HG03439 (cell line): Measurements from ENCODE around the gene CLIC6.

Source experiments
- ATAC-seq: cut with Tn5 transposase; IDR thresholded peaks from one replicate; pipeline ENCODE4 v1.9.1; 2021; ENCODE audit warnings: mild to moderate bottlenecking, moderate library complexity; ENCODE audit not compliant: unreplicated experiment

CLIC6 gene

DNA sequence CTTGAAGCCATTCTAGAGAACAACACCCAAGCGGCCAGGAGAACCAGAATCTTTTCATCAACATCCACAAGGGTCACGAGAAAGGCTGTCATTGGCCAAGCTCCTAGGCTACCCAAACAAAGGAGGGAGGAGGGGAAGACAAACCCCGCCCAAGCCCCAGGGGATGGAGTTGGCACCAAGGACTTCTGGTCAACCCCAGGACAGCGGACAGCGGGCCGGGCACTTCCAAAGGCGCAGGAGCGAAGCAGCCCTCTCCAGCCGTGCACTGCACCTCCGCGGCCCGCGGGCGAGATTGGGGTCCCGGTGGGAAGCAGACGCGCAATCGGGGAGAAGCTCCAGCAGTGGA is at the start of gene CLIC6:
TSS of gene CLIC6 (plus strand) at position 192 of the 346 bp plus-strand sequence. CDS start 395 bp downstream, outside the sequence.
- no peak for ATAC-seq

DNA sequence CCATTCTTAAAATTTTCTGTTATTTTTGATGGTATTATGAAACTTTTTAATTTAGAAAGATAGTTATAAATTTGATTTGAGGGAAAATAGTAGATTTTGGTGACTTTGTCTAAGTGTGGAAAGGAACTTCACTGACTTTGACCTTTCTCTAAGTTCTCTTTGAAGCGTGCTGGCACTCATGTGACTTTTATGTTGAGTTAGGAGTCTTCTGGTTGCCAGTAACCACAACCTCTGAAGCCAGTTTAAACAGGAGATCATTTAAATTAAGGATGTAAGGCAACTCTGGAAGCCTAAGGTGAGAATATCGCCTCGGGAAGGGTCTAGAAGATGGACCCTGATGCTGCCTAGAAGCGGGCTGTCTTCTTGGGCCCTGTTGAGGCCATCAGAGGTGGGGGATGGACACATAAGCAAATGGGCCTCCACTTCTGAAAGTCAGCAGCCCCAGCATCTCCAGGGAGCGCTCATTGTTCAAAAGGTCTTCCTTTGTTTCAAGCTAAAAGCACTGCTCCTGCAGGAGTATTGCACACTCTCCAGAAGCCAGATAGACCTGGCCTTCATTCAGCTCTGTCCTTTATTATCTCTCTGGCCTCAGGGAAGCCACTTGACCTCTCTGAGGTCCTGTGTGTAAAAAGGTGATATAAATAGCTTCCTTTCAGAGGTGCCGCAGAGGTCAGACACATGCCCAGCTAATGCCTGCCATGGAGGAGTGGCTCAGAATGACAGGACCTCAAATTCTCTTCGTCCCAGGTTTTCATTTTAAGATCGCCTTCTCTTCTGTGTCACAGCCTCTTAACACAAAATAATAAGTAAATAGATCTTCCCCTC is 48.7 kb upstream of the CLIC6 start:
- ATAC-seq, result no peak

DNA sequence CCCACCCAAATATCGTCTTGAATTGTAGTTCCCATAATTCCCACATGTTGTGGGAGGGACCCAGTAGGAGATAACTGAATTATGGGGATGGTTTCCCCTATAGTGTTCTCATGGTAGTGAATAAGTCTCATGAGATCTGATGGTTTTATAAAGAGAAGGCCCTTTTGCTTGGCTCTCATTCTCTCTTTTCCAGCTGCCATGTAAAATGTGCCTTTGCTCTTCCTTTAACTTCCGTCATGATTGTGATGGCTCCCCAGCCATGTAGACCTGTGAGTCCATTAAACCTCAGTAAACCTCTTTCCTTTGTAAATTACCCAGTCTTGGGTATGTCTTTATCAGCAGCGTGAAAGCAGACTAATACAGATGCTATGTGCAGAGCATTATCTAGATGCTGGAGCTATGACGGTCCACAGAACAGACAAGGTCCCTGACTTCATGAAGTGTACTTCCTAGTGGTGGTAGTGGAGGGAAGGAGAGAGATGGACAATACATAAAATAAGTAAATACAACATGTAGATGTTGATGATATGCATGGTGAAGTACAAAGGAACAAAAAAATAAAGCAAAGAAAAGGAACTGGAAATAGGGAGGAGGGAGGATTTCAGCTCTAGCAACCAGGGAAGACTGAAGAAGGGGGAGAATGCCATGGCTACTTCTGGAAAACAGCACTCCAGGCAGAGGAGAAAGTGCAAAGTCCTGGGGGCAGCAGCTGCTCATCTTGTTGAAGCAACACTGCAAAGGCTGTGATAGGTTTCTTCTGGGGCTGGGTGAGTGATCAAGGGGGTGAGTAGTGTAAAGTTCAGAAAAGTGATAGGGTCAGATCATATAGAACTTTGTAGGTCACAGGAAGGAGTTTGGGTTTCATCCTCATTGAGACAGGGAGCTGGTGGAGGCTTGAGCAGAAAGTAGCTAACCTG is 47.1 kb upstream of the CLIC6 start:
- no peak for ATAC-seq

DNA sequence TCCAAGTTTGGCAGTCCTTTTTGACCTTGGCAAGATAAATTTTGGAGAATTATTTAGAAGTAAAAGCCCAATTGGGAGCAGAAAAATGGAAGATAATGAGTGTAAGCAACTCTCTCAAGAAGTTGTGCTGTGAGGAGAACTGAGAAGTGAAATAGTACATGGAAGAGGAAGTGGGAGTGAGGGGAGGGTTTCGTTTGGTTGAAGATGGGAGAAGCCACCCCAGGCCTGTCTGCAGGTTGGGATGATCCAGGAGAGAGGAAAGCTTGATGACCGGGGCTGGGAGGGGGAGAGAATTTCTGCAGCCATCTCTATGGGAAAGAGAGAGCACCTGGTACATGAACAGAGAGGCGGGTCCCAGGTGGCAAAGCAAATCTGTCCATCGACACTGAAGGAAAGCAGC is 45.3 kb upstream of the CLIC6 start:
- no peak for ATAC-seq

DNA sequence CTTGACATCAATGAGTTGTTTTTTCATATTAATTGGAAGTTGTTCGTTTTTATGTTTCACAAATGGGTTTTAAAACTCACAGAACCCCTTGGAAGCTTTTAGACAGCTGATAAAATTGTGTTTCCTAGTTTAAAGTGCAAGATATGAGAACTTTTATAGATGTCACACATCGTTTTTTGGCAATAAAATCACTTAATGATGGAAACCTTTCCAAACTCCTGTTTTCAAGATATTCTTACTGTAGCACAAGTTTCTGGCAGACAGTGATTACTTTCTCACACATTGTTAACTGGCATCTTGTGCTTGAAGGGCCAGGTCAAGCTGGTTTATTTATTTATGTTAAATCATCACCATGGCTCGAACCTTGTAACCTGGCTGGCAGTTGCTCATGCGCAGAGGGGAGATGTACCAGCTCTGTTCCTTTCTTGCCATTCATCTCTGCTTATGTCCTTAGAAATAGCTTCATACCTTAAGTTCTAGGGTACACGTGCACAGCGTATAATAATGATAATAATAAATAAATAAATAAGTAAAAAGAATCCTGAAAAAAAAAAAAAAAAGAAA is 43.7 kb upstream of the CLIC6 start:
- ATAC-seq, result no peak

DNA sequence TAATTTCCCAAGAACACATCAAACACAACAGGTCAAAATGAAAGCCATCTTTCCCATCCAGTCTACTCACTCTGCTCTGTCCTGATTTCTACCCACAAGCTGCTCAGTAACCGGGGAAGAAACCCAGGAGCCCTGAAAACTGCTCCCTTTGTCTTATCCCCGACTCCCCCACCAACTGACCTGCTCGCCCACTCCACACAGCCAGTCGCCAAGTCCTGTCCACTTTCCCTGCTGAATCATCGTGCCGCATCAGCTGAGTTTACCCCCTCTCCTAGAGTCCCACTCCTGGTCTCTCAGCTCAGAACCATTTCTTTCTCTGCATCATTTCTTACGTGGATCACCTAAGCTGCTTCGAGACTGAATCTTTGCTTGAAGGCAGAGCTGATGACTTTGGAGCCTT is 42.7 kb upstream of the CLIC6 start:
- no peak for ATAC-seq

DNA sequence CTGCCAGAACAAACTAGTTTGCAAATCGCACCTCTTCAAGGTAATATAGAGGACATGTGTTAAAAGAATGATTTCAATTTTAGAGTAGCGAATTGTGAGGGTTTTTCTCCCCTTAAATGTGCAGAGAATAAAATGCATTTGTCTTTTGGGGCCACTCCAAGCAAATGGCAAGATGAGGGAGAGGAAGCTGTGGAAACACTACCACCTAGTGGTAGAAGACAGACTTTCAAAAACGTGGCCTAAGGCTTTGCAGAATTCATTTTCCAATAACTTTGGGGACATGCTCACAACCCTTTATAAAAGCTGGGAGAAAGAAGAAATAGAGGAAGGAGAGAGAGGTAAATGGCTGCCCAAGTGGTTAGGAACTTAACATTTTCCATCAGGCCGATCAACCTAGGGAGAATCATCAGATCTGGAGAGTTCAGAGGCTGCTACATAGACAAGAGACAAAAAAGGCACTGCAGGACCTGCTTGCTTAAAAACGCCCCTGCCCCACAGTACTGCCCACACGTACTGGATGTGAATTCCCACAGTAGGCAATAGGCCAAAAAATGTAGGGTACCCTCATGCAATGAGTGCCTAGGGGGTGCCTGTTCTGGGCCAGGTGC is 38.2 kb upstream of the CLIC6 start:
- no peak for ATAC-seq

DNA sequence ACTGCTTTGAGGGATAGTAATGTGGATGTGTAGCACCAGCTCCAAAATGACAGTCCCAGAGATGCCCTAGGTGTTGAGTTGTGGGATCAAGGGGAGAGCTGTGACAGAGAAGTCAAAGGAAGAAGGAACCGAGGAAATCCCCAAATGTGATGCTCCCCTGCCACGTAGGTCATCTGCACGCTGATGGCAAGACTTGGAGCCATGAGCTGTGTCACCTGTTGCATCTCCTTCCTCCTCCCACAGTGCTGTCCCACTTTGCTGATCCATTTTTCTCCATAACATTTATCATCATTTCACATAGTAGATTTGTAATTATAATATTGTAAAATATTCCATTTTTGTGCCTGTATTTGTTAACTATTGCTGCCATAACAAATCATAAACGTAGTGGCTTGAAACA is 36.3 kb upstream of the CLIC6 start:
- ATAC-seq, result no peak

DNA sequence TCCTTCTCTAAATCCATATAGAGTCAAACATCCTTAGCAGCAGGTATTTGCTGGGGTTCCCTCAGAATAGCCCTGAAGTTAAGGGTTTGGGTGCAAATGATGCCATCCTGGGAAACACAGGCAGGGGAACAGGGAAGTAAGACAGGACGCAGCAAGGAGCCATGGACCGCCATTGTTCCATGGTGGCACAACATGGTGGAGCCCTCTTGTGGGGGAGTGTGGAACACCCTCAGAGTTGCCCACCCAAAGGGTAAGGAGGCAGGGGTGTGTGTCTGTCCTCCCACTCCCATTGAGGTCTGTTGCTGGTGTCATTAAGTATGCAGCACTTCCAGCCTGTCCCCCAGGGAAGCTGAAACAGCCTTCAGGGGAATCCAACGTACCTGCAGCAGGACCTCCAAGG is 33.5 kb upstream of the CLIC6 start:
- no peak for ATAC-seq

DNA sequence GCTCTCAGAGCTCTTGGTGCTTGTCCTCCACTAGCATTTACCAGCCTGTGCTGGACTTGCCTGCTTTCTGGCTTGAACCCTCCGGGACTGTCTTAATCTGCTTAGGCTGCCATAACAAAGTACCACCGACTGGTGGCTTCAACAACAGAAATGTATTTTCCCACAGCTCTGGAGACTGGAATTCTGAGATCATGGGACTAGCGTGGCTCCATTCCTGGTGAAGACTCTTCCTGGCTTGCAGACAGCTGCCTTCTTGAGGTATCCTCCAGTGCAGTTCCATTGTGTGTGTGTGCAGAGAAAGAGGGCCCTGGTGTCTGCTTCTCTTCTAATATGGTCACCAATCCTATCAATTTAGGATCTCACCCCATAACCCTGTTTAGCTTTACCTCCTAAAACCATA is 31.8 kb upstream of the CLIC6 start:
- no peak for ATAC-seq

DNA sequence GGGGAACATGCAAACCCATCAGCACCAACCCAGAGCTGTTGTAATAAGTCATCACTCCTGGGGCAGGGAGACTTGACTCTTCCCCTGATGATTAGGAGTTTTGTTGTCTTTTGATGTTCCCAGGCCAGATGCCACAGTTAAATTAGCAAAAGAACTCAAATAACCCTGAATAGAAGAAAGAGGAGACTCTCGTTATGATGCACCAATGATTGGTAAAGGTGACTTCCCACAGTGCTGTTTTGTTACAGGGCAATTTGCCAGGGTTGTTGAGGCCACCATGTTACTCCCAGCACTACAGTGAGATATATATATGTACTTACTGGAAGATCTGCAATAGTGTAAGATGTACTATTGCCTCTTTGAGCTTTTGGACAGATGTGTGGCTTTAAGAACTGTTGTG is 29.5 kb upstream of the CLIC6 start:
- ATAC-seq, result no peak

DNA sequence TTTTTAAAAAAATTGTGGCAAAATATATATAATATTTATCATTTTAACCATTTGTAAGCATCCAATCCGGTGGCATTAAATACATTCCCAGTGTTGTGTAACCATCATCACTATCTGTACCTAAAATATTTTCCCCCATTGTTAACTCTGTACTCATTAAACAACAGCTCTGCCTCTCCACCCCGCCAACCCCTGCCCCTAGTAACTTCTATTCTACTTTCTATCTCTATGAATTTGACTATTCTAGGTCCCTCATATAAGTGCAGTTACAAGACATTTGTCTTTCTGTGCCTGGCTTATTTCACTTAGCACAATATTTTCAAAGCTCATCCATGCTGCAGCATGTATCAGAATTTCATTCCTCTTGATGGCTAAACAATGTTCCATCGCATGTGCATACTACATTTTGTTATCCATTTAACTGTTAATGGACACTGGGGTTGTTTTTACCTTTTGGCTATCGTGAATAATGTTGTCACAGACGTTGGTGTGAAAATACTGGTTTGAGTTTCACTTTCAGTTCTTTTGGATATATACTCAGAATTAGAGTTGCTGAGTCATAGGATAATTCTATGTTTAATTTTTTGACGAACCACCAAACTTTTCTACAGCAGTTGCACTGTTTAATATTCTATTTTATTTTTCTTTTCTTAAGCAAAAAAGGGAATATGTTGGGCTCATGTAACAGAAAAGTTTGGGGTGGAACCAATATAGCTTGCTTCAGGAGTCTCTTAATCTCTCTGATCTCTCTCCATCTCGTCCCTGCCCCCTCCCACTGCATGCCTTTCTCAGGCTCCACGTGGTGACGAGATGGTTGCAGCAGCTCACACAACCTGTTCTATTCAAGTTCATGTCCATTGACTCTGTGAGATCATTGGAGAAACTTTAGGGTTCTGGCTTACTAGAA is 28.7 kb upstream of the CLIC6 start:
- ATAC-seq, result peak; percentile 56

DNA sequence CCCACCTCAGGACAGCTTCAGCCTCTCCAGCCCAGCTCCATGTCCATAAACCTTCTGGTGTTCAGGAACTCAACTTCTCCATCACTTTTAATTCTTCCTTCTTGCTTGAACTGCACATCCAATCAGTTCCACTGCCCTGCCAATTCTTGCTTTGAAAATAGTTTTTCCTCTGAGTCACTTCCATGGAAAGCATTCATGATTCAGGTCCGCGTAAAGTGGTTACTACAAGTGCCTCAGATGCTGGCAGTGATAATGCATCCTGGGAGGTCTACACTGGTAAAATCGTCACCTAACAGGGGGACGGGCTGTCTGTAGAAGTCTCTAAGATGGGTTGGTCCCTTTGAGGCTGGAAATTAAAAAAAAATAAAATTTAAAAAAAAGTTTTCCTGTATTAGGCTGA is 27.9 kb upstream of the CLIC6 start:
- no peak for ATAC-seq

DNA sequence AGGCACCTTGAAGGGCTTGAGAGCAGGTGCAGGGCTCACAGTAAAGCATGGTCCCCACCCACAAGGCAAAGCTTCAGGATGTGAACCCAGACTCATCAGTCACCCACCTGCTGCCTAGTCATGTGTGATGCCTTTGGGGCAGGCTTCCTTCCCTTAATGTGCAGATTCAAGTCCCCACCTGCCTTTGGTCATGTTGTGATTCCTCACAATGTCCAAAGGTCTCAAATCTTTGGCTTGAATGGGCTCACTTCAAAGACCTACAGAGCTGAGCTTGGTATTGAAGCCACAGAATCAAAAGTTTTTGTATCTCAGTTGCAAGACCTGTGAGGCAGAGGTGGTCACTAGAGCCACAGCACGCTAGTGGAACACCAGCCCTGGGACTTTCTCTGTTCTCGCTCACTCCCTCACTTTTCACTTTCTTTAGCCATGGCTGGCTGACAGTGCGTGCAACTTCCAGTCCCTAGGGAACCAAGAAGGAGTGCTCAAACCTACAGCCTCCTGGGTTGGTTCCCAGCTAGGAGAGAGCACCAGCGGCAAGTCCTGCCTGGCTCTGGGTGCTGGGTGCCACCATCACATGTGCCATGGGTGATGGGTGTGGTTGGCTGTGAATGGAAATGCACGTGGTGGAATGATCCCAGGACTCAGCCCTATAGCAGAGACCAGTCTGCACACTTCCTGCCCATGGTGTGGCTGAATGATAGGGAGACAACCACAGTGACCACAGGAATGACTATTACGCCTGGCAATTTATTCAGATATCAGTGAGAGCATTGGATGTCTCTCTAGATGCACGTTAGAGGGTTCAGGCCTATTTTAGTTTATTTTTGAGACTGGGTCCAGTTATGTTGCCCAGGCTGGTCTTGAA is 26.4 kb upstream of the CLIC6 start:
- ATAC-seq, result peak; percentile 33

DNA sequence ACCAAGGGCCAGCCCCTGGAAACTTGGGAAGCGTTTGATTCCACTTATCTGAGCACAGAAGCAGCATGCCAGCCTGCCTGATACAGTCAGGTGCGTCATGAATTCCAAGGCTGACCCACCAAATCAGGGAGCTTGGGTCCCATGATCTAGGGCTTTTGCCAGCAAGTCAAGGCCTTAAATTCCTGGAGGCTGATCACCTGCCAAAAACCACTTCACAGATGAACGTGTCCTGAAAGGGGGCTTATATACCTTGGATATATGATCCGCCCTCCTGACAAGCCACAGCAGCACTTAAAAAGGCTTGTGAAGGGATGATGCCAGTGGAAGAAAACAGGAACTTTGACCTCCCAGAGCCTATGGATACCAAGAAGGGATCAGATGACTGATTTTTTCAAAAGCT is 24.0 kb upstream of the CLIC6 start:
- no peak for ATAC-seq

DNA sequence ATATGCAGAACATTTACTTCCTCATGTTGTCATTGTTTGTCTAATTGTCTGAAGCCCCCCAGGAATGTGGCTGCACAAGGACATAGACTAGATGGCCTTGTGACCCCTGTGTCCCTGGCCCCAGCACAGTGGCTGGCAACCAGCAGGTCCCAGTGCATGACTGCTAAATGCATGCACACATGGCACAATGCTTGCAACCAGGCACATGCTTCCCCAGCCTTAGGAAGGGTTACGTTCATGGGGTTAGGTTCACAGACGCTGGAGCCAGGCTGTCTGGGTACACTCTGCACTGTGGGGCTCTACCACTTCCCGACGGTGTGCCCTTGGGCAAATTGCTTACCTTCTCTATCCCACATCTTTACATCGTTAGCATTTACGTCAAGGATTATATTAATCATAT is 21.2 kb upstream of the CLIC6 start:
- ATAC-seq, result no peak

DNA sequence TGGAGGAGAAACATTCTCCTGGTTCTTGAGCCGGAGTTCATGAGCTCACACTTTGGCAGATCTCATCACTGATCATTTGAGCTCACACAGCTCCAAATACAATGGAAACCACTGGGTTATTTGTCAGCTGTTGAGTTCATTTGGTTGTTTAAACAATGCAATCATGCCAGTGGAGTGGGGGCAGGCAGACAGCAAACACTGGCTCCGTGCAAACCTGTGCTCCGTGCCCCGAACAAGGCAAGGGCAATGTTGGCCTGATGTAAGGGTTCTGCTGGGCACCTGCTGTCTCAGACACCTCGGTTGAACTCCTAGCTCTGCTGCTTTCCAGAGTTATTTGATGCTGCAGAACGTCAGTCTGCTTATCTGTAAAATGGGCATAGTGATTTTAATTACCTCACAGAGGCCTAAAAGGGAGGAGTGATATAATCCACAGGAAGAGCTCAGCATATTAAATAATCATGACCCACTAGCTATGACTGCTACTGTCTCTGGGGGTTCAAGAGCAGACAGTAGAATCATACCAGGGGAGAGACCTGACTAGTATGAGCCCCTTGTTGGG is 20.0 kb upstream of the CLIC6 start:
- no peak for ATAC-seq

DNA sequence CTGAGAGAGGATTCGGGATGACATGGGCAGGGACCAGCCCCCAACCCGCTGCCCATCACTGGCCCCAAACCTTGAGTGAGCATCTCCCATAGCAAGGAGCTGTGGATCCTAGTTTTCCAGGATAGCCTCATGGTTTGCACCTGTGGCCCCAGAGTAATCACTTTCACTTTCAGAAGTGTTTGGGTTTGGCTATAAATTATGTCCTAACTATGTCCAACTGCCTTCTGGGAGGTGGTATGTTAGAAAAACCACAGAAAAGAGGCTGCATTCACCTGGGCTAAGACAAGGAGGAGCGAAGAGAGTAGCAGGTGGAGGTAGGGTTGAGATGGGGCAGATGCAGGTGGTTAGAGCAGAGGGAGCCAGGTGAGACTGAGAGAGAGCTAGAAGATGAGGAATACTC is 19.4 kb upstream of the CLIC6 start:
- no peak for ATAC-seq

DNA sequence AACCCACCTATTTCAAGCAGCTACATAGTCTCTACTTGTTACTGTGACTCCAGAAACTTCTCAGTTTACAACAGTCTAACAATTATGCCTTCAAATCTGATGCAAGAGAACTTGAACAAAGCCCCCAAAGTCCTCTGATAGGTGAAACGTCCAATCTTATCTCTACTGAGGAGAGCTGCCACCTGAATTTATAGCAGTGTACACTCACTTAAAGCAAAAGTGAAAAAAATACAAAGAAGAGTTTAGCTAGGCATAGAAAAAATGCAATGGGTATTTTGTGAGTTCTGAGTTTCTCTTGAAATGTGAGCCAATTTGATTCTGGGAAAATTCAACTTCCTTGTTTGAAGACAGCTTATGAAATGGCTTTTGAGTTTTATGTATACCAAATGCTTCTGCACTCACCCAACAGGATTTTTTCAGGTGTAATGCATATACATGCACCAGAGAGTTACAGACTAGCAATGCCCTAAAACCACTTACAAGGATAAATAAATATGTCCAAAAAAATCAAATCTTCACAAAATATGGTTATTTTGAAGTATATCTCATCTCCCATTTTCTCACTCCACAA is 17.8 kb upstream of the CLIC6 start:
- ATAC-seq, result no peak
